NCI-H510A (cell line): ENCODE measurements around the gene RIC3.

ENCODE experiments used
- DNase-seq: peaks from one replicate; lab custom pipeline; 2025; lab: John Stamatoyannopoulos, UW

The RIC3 gene

DNA sequence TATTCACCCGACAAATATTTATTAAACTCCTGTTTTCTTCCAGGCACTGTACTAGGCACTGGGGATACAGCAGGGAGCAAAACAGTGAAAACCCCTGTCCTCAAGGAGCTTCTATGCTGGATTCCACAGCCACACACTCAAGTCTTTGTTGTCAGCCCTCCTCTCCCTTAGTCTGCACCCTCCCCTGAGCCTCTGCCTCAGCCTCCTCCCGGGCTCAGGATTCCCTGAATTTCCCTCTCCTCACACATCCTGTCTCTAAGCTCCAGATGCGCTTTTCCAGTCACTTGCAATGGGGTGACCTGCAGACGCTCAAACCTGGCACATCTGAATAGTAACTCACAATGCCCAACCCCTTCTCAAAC lies 101.3 kb downstream of the RIC3 start:
- no peak for DNase-seq

DNA sequence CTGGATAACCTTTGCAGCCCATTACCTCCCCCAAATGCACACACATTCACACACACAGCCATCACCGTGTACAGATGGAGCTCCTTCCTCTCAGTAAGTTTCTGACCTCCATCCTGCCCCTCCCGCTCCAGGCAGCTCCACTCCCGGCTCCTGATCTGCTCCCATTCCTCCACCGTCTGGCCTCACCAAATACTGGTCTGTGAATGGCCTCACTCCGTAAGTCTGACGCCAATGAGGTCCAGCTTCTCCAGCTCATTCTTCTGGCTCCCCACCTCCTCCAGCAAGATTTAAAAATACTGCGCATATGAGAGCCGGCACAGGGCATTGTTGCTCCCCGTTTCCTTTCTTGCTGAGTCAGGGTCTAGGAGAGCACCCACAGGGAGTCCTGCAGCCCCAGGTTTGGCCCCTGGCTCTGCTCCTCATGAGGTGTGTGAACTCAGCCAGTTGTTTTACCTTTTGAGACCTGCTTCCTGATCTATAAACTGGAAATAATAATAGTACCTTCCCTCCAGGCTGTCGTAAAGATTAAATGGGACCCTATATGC lies 101.8 kb downstream of the RIC3 start:
- no peak for DNase-seq

DNA sequence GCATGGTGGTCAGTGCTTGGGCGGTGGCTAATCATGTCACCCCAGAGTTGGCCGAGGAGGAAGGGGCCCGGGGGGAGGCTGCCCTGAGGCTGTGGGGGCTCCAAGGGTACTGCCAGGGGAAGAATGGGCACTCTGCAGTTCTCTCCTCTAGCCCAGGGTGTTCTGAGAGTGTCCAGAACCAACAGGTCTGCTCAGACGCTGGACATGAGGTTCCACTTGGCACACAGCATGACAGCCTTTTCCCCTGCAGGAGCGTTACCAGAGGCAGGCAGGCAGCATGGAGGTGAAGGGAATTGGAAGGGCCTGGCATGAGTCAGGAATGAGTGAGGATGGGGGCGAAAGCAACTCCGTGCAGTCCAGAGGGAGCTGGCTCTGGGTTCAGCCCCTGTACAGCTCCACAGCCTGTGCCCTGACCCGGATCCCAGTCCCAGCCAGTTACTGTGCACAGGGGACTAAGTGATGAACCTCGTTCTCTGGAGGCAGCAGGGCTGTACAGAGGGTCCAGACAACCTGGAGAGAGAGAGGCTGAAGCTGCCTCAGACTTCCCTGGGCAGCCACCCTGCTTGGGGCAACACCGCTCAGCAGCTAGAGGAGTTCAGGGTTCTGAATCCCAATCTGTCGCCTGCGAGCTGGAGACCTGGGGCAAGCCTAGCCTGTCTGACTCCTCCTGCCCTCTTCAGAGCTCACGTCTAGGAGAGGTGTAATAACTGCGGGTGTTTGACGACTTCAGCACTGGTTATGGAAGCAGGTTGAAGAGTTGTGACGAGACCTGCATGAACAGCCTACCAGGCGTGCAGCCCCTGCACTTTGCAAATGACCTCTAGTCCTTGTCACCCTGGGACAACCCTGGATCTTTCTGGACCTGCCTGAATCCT lies 102.6 kb downstream of the RIC3 start:
- DNase-seq, result no peak

DNA sequence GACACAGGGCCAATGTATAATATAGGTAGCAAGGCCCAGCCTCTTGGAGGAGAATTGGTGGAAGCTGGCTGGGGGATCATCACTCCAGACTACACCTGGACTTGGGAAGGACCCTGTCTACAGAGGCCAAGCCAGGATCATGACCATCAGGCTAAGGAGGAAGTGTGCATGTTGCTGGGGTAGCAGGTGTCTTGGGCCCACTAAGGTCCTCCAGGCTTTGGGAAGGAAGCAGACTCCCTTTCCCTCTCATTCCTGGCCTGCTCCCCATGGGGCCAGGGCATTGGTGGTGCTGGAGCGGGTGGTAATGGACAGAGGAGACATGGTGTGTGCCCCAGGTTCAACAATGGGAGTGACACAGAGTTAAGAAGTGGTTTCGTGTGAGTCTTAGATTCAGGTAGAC lies 103.8 kb downstream of the RIC3 start:
- DNase-seq, result no peak

DNA sequence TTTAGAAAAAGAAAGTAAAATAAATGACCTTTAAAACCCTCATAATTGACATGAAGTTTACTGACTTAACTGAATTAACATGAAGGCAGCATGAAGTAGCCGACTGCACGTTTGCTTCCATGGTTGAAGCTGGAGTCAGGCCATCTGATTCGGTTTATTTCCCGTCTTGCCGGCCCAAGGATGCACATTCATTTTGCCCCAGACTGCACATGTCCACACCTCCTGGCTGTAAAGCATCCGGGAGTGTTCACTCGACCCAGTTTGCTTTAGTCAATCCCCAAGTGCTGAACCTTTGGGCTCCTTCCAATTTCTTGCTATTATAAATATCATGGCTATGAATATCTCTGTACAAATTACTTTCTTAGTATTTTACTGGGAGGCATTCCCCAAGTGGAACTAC lies 105.5 kb downstream of the RIC3 start:
- DNase-seq, result no peak

DNA sequence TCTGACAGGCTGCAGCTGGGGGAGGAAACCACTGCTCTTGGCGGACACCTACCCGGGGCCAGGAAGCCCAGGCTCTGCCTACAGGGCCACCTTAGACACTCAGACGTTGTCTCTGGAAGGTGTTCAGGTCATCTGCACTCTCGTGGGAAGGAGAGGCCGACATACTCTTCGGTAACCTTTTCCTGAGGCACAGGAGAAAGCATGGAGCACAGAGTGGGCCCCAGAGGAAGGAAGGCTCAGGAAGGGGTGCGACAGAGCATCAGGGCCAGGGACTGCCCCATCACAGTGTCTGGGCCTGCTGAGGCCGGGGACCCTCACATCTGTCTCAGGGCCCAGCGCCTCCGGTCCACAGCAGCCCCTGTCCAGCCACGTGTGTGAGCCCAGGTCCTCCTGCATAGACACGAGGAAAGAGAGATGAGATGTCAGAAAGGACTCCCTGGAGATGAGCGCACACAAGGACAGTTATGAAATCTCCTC lies 106.0 kb downstream of the RIC3 start:
- DNase-seq, result no peak

DNA sequence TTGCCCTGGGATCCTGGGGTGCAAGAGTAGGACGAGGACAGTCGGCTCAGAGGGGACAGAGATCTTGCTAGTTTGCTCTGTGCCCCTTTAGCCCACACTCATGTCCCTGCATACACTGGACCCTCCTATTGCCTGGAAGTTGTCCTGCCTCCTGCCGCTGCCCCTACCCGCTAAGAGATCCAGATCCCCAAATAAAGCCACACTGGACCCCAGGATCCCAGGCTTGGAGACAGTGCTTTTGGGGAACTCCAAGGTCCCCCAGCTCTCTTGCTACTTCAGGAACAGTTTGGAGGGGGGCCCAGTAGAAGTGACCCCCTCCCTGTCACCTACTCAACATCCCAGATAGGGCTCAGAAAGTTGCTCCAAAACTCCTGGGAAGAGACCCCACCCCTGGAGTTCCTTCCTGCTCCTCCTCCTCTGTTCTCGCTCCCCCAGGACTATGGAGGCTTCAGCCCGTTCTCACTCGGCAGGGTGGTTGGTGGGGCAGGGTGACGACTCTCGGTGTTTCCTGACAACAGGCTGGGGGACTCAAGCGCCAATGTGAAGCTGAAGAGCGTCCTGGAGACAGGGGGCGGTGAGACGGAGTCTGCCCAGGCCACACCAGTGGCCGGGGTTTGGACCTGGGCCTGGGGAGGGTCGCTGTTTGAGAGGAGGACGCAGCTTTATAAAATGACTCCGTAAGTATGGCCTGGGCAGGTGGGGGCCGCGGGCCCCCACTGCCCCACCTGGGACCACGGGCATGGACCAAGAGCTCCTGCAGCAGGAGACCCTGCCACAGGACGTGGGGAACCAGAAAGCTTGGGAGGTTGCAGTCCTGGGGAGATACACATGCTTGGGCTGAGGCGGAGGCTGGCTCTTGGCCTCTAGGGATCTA lies 107.0 kb downstream of the RIC3 start:
- DNase-seq, result no peak

DNA sequence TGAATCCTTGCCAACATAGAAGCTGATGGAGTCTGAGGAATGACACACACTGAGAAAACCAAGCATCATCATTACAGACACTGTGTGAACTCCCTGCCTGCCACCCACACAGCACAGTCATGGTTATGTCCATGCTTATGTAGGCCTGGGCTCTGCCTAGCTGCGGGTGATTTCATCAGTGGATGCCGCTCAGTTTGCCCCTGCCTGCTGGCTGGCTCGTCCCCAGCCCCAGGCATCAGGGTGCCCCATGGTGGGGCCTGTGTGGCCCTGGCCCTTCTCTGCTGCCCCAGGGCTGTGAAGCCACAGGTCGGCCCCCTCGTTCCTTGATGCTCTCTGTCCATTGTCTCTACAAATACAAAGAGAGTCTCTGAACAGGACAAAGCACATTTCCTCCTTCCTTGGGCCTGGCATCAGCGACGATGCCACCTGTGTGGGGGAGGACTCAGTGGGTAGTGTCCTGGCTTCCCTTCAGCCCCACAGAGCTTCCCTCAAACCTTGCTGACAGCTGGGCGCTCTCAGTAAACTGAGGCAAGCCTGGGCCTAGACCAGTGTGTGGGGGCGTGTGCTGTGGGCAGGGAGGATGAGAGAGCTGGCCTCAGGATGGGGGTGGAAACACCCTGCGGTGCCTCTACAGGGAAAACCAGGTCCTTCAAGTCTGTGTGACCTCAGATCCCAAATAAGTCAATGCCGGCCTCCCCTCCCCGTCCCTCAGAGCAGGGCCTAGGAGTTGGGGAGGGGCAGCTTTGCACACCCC lies 107.8 kb downstream of the RIC3 start:
- DNase-seq, result no peak

DNA sequence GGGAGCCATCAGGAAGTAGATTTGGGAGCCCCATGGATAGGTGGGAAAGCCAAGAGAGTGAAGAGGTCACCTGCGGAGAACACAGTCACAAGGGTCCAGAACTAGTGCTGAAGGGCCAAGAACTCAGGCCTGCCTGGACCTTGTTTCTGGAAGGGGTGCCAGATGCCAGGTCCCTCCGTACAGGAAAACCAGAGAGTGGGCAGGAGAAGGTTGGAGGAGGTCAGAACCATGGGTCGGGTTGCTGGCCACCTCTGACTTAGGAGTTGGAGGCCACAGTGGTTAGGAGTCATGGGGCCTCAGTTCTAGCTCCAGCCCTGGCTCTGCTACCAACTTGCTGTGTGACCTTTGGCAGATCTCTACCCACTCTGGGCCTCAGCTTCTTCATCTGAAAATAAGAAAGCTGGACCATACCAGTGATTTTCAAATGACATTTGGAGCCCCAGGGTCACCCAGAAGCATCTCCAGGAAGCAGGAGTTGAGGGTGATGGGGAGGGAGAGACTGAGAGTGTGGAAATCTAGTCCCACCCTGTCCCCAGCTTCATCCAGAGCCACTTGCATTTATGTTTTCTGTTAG lies 108.6 kb downstream of the RIC3 start:
- no peak for DNase-seq

DNA sequence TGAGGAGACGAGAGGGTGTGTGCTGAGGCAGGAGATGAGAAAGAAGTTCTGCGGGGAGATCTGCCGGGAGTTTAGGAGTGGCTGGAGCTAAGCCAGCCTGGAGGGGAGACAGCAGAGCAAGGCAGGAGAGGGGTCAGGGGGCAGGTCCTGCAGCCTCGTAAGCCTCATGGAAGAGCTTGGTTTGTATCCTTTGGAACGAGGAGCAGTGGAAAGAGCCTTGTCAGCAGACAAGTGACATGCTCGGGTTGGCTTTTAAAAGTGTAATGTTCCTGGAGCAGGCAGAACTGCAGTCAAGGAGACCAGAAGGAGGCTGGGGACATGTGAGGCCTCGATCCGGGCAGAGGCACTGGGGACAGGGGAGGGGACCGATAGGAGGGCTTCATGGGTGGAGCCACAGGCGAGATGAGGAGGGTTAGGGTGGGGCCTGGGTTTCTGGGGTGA lies 109.2 kb downstream of the RIC3 start:
- DNase-seq, result no peak

DNA sequence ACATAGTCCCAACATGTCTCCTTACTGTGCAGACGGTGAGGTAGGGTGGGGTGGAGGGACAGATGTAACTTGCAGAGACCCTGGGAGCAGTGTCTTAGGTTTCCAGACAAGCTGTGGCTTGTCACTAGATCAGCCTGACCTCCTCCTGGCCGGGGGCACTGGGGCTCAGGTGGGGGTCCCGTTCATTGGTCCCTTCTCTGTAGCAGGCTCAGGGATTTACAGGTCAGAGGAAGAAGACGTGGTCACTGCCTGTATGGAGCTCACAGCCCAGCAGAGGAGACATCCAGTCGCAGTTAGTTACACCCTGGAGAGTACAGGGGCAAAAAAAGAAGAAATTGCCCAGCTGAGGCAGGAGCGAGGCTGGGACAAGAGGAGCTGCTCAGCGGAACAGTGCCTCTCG lies 109.8 kb downstream of the RIC3 start:
- no peak for DNase-seq

DNA sequence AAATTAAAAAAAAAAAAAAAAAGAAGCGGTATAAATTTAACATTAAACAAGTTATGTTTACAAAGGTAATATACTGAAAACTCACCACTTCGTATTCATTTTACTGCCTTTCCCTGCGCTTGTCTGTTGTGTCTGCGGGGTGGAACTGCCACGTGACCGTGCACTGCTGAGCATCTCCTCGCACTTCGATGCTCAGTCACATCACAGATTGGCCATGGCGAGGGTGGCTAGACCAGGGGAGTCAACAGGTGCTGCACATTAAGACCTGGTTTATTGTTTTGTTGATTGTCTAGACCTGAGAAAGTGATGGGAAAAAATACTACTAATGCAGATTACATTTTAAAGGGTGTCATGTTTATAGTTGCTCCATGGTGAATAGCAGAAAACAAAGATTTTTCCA lies 110.6 kb downstream of the RIC3 start:
- no peak for DNase-seq

DNA sequence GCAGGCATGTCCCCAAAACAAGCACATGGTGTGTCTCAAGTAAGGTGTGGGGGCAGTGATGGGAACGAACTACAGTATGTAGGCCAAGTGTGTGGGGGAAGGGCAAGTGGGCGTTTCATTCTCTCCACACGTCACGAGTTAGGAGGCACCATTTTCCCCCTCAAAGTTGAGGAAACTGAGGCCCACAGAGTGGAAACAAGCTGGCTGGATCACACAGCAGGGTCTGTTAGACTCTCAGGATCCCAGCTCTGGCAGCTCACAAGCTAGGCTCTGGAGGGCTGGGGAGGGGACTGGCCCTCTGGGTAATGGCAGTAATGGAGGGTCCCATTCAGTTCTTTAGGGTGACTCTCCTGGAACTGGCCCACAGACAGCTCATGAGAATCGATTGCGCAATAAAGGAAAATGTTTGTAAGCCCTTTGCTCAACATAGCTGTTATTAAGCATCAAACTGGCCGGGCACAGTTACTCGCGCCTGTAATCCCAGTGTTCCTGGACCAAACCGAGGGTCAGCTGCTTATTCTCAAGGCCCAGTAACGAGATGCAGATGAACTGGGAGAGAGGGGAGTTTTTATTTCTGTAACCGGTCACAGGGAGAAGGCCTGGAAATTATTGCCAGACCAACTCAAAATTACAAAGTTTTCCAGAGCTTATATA lies 111.9 kb downstream of the RIC3 start:
- DNase-seq, result no peak
